Stimulated activated CD4-positive, alpha-beta T cell treated with anti-CD3 and anti-CD28 coated beads, Interleukin-1b, Interleukin-23, amount 100 ng/mL, for 24 hours (primary cell): ENCODE results near the gene GATA3.

Source experiments
- DNase-seq, 4 experiments: peaks; one replicate each; pipeline ENCODE4 v3.0.0-alpha.2; 2020; ENCODE audit warnings: low read depth in 4 of 4, low spot score in 1 of 4

Gene GATA3

GRCh38 chr10:8088504-8088903 lies 34.0 kb downstream of the GATA3 start:
- no peak for DNase-seq

- DNase-seq = no peak
Measured at GRCh38 chr10:8092428-8092827, 37.9 kb downstream of the GATA3 start.

GRCh38 chr10:8095959-8096358 lies 41.5 kb downstream of the GATA3 start:
- no peak for DNase-seq

- DNase-seq = no peak
Measured at GRCh38 chr10:8096931-8097330, 42.4 kb downstream of the GATA3 start.

GRCh38 chr10:8100366-8100765 lies 45.9 kb downstream of the GATA3 start:
- no peak for DNase-seq

GRCh38 chr10:8102708-8103401 lies 48.4 kb downstream of the GATA3 start:
- no peak for DNase-seq

- no peak for DNase-seq
Measured at GRCh38 chr10:8103543-8103942, 49.1 kb downstream of the GATA3 start.

- no peak for DNase-seq
Measured at GRCh38 chr10:8104005-8104404, 49.5 kb downstream of the GATA3 start.

- DNase-seq = no peak
Measured at GRCh38 chr10:8104721-8105120, 50.2 kb downstream of the GATA3 start.

- DNase-seq = no peak
Measured at GRCh38 chr10:8105932-8106331, 51.4 kb downstream of the GATA3 start.

GRCh38 chr10:8112230-8112905 lies 57.9 kb downstream of the GATA3 start:
- DNase-seq = no peak

- no peak for DNase-seq
Measured at GRCh38 chr10:8112942-8113442, 58.5 kb downstream of the GATA3 start.

GRCh38 chr10:8113616-8114015 lies 59.1 kb downstream of the GATA3 start:
- no peak for DNase-seq

GRCh38 chr10:8114741-8115617 lies 60.5 kb downstream of the GATA3 start:
- no peak for DNase-seq

- DNase-seq = no peak
Measured at GRCh38 chr10:8115618-8115980, 61.1 kb downstream of the GATA3 start.

- no peak for DNase-seq
Measured at GRCh38 chr10:8116474-8116873, 62.0 kb downstream of the GATA3 start.

GRCh38 chr10:8116926-8117493 lies 62.5 kb downstream of the GATA3 start:
- no peak for DNase-seq

- no peak for DNase-seq
Measured at GRCh38 chr10:8121201-8121890, 66.9 kb downstream of the GATA3 start.

- no peak for DNase-seq
Measured at GRCh38 chr10:8122611-8123369, 68.3 kb downstream of the GATA3 start.

GRCh38 chr10:8124436-8124835 lies 69.9 kb downstream of the GATA3 start:
- DNase-seq = no peak
